GM19351 (cell line): ENCODE results near the gene CD86.
"Not testable (repeated sequence)": the region's sequence is repeated elsewhere in the genome, so short reads cannot be mapped to it uniquely, and the experiment has no call there.

Experiments used
- ATAC-seq: cut with Tn5 transposase; IDR thresholded peaks from one replicate; pipeline ENCODE4 v1.9.1; 2021; ENCODE audit warnings: mild to moderate bottlenecking, moderate library complexity; ENCODE audit not compliant: unreplicated experiment

Gene CD86, protein sequence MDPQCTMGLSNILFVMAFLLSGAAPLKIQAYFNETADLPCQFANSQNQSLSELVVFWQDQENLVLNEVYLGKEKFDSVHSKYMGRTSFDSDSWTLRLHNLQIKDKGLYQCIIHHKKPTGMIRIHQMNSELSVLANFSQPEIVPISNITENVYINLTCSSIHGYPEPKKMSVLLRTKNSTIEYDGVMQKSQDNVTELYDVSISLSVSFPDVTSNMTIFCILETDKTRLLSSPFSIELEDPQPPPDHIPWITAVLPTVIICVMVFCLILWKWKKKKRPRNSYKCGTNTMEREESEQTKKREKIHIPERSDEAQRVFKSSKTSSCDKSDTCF

GRCh38 chr3:122055215-122055614, at the start of gene CD86:
TSS of gene CD86 (plus strand) at chr3:122055362. CDS start at chr3:122055490, 128 bp downstream.
- peak; percentile 88 for ATAC-seq

GRCh38 chr3:122006267-122006666, 48.9 kb upstream of the CD86 start:
- ATAC-seq = no peak

- no peak for ATAC-seq
Observed at GRCh38 chr3:122008166-122008565, 47.0 kb upstream of the CD86 start.

DNA sequence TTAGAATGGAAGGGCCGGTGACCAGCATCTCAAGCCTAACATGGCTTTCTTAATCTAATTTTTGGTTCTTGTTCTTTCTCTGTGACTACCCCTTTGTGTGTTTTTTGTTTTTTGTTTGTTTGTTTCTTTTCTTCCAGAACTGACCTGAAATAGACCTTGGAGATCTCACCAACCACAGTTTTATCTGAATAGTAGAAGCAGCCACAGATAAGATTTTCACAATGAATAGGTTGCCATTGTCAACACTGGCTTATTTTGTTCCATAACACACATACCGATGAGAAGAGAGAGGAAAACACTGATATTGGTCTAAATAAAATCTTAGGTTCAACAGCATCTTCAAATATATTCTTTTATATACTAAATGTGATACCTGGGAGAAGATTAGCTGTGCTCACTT, 44.7 kb upstream of the CD86 start:
- no peak for ATAC-seq

DNA sequence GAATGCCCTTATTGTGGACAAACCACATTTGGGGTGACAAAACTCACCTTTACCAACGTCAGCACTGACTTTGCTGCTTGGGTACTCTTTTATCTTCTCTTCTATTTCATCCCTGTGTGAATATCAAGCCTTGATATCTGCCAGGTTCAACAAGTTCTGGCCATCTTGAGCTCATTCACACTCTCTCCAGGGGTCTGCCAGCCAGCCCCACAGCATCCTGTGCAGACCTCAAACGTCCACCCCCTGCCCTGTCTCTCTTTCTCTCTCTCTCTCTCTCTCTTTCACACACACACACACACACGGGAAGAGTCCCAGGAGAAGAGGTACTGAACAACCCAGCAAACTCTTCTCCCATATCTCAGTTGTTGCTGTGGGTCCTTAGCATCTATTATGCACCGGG, 43.8 kb upstream of the CD86 start:
- ATAC-seq = no peak

DNA sequence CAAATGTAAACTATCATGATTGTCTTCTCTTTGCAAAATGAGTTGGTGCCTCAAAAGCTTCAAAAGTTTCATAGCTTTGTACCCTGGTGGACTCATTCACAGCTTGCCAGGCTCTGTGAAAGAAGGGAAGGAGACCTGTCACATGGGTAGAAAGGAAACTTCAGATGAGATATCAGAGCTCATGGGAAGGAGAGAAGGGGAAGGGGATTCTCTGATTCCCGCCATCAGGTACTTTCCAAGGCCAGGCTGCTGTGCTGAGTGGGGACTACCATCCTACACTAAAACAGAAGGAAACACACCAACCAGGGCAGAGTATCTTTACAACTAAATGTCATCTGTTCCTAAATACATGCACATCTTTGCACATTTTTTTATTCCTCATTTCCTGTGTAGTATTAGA, 42.3 kb upstream of the CD86 start:
- no peak for ATAC-seq

DNA sequence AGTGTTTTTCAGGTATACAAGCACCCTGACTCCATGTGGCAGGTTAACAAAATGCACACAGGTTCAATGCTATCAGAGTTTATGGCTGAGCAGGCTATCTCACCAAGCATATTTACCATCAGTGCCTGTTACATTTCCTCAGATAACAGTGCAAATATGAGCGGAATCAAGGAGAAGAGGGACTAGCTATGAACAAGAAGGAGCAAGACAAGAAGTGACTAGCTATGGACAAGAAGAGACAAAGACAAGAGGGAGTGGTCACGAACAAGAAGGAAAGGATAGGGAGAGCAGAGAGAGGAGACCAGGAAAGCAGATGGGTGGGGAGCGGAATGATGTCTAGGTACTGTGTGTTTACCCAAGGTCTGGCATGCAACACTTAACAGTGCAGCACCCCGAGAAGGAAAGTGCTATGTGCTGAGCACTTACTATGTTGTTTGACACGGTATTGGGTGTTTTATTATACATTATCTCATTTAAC, 41.7 kb upstream of the CD86 start:
- no peak for ATAC-seq

DNA sequence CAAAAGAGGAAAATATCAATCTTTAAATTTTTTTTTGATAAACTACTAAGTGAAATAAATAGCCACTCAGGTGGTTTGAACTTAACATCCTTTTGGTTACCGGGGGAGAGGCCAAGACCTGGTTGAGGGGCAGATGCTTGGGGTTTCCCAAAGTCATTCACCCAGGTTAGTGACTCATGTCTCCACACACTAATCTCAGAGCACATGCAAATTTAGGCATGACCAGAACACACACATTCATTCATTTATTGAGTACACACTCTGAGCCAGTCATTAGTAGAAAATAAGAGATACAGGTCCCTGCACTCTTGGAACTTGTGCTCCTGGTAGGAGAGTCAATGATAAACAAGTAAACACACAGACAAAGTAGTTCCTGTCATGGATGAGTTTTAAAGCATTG, 40.4 kb upstream of the CD86 start:
- ATAC-seq = peak; percentile 90

- peak; percentile 36 for ATAC-seq
Observed at GRCh38 chr3:122019493-122019892, 35.7 kb upstream of the CD86 start.

GRCh38 chr3:122021037-122021436, 34.1 kb upstream of the CD86 start:
- ATAC-seq = no peak

DNA sequence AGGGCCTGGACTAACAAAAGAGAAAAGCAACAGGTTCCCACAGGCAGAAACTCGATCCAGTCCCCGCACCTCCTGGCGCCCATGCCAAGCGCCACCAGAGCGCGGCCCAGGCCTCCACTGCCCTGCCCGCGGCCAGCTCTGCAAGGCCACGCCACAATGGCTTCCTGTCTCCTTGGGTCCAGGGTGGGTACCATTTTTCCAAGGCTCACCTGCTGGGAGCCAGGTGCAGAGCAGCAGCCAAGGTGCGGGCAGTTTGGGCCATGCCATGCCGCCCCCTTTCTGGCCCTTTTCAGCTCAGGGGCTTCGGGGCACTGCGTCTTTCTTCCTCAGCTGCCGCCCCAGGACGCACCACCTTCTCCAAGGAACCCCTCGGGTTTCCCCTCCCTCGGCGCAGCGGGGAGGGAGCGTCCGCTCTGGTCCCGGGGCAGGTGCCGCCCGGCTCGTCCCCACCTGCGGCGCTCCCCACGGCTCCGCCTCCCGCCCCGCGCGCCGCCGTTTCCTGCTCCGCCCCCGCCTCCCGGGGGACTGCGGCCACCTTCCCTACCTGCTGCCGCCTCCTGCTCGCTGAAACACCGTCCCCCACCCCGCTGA, 33.3 kb upstream of the CD86 start, which contains the start of gene ILDR1:
ILDR1 (minus strand) TSS at position 437 of the 591 bp plus-strand sequence; CDS start at position 267, 170 bp downstream.
- ATAC-seq = peak; percentile 38

DNA sequence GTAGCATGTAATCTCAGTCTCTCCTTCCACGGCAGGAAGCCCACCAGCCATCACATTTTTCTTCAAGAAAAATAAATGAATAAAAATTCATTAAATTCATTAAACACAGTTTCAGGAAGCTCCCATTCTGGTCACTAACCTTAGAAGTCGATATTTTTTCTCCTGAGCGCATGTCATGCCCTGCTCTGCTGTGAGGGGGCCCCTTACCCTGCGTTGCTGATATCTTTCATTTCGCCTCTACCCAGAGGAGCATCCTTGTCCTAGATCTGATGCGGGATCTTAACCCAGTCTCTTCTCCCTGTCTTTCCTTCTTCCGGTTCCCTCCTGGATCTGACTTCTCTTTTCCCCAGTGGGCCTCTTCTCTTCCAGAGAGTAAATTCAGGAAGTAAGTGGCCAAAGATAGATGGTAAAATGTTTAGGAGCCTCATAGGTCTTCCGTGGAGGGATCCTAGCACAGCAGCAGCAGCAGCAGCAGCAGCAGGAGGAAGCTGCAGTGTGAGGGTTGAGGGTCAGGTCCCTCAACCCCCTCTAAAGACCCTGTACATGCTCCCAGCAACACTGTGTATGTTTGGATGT, 31.7 kb upstream of the CD86 start:
- no peak for ATAC-seq

DNA sequence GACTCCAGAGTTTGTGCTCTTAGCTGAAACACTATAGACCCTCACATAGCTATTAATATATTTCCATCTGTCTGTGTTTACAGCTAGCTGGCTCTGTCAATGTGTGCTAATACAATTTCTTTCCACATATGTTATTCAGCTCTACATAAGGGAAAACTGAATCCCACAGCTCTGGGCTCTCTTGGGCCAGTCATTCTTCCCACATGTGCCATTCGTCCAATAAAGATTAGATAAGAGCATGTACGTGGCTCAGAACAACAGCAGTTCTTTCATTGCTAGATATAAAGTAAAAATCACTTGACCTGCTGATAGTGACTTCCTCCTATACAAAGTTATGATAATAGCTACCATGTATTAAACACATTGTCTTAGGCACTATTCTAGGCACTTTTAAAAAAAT, 30.4 kb upstream of the CD86 start:
- no peak for ATAC-seq

- peak; percentile 92 for ATAC-seq
Observed at GRCh38 chr3:122025296-122025695, 29.9 kb upstream of the CD86 start.

- peak; percentile 68 for ATAC-seq
Observed at GRCh38 chr3:122030381-122031122, 24.6 kb upstream of the CD86 start.

DNA sequence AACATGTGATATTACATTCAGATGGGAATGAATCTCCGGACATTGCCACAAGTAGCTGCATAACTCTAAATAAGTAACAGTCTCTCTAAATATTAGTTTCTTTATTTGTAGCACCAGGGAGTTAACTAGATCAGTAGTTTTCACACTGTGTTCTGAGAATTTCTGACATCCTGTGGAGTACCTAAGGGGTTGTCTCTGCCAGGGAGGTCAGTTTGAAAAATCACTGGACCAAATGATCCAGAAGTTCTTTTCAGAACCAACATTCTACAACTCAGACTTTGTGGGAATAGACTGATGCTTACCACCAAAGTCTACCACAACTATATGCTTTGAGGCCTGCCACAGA, 24.1 kb upstream of the CD86 start:
- ATAC-seq = peak; percentile 26

DNA sequence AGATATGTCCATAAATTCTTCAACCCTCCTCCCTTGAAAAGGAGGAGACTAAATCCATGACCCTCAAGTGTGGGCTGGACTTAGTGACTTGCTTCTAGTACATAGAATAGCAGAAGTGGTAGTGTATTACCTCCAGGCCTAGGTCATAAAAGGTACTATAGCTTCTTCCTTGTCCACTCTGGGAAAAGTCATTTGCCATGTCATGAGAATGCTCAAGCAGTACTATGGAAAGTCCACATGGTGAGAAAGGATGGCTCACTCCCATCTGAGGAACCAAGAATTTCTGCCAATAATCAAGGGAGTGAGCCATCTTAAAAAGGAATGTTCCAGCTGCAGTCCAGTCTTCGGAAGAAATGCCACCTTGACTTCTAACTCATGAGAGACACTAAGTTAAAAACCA, 22.6 kb upstream of the CD86 start:
- ATAC-seq = no peak

DNA sequence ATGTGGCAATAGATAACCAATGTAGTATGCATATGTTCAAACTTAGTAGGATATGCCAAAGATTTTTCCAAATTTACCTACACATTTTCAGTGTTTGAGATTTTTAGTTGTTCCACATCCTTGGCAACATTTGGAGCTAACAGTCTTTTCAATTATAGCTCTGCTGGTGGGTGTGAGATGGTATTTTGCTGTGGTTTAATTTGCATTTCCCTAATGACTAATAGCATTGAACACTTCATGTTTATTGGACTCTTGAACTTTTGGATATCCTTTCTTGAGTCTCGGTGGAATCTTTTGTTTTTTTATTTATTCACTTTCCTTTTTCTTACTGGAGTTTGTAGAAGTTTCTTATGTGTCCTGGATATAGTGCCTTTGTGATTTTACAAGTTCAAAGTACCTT, 22.1 kb upstream of the CD86 start:
- no peak for ATAC-seq

GRCh38 chr3:122047296-122047695, 7.9 kb upstream of the CD86 start:
- ATAC-seq = not testable (repeated sequence)

DNA sequence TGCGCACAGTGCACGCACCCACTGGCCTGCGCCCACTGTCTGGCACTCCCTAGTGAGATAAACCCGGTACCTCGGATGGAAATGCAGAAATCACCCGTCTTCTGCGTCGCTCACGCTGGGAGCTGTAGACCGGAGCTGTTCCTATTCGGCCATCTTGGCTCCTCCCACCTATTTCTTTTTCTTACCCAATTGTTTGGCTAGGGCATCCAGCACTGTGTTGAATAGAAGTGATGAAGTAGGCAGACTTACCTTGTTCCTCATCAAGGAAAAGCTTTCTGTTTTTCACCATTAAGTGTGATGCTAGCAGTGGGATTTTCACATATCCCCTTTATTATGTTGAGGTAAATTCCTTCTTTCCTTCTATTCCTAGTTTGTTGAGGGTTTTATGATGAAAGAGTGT, 7.4 kb upstream of the CD86 start:
- not testable (repeated sequence) for ATAC-seq

DNA sequence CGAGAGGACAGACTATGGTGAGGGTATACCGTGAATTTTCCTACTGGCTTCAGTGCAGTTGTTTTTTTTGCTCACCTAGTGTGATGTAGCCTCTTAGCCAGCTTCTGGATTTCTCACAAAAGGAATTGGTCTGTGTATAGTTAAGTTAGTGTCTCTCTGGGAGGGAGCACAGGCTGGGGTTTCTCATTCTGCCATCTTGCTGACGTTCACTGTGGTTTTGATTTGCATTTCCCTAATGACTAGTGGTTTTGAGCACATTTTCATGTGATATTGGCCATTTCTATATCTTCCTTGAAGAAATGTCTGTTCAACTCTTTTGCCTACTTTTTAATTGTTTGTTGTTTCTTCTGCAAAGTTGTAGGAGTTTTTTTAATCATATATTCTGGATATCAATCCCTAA, 2.2 kb upstream of the CD86 start:
- peak; percentile 52 for ATAC-seq
